Esophagus squamous epithelium (tissue), 5 donors: ENCODE results near the gene C16orf74. TPM values are rescaled to one million over a fixed set of nuclear protein-coding genes. Genes with fewer than 3 reads are reported as not detected.

ENCODE experiments used
- DNase-seq: peaks from one replicate; lab custom pipeline; 2025; lab: John Stamatoyannopoulos, UW
- H3K27ac ChIP-seq, 4 donors: fragments of 200-600 bp; sonication (generic); one replicate each; pipeline ENCODE4 v1.5.1; 2016 to 2019; ENCODE audit warnings: mild to moderate bottlenecking in 1 of 4
- H3K27me3 ChIP-seq, 4 donors: fragments of 200-600 bp; sonication (generic); 1 replicate in 3 of 4; 2 replicates in 1 of 4; pipeline versions ENCODE4 v1.5.1 to v1.6.0; 2017 to 2021; ENCODE audit warnings: antibody characterized with exemption in 1 of 4
- H3K36me3 ChIP-seq, 3 donors: fragments of 200-600 bp; sonication (generic); one replicate each; pipeline ENCODE4 v1.5.1; 2016 to 2019
- H3K4me1 ChIP-seq, 3 donors: fragments of 200-600 bp; sonication (generic); one replicate each; pipeline ENCODE4 v1.5.1; 2017 to 2019
- H3K4me3 ChIP-seq, 4 donors: fragments of 200-600 bp; sonication (generic); 1 replicate in 3 of 4; 2 replicates in 1 of 4; pipeline ENCODE4 v1.5.1; 2016 to 2019; ENCODE audit warnings: mild to moderate bottlenecking in 2 of 4, moderate library complexity in 1 of 4
- H3K9me3 ChIP-seq, 3 donors: fragments of 200-600 bp; sonication (generic); one replicate each; pipeline ENCODE4 v1.5.1; 2016 to 2019
- CTCF ChIP-seq, 6 experiments: fragments of 450-650 bp in 4 of 6; fragments of 200-600 bp in 2 of 6; sonication (generic) in 2 of 6; IDR thresholded peaks; one replicate each; pipeline ENCODE4 v1.5.1; 2016 to 2019; ENCODE audit warnings: antibody characterized with exemption in 6 of 6, mild to moderate bottlenecking in 4 of 6, moderate library complexity in 4 of 6
- POLR2A ChIP-seq, 4 donors: fragments of 450-650 bp; IDR thresholded peaks; one replicate each; pipeline ENCODE4 v1.6.1; 2017; ENCODE audit warnings: antibody characterized with exemption in 4 of 4, mild to moderate bottlenecking in 4 of 4, moderate library complexity in 3 of 4
- WGBS, 2 donors: methylation state at CpG; one replicate each; pipeline ENCODE4 v1.1.5; 2018; 5-methylcytosine and 5-hydroxymethylcytosine counted together
- intact Hi-C: fragments of 100-400 bp; cut with DNase I; formaldehyde crosslinking; loops from one replicate; pipeline ENCODE4 v1.15.0; 2022
- total RNA-seq, 4 donors: library from RNA; depleted of rRNA; stranded (reverse); fragments of >200 nt; gene quantifications; one replicate each; pipeline ENCODE4 v1.1.0, GENCODE V29; 2016
- donor health status: DM: yes; HTN: yes; CAD: no.

Gene C16orf74
- total RNA-seq, 4 donors from 2014 or later: 3.8 to 24.8 (median 6.4) TPM

GRCh38 chr16:85678821-85679220 is 72.1 kb downstream of the C16orf74 start:
- TF ChIP-seq CTCF (IDR thresholded peaks at IDR 0.05) (no peak), POLR2A (IDR thresholded peaks at IDR 0.05) (no peak)
- peaks cover 0 to 57% (median 0%) of the 10 kb centered on the region in 3 donors for H3K36me3 ChIP-seq
- no peaks in the 10 kb centered on the region for H3K27me3 ChIP-seq
- no peak overlapping the region for H3K4me3 ChIP-seq
- H3K27ac ChIP-seq: no peak overlapping the region
- no peaks in the 10 kb centered on the region for H3K9me3 ChIP-seq
- 74 to 99% methylated on average over 3 to 5 of the region's 5 CpGs for WGBS, 2 donors
- DNase-seq: no peak
- peaks cover 0 to 10% (median 2%) of the 10 kb centered on the region in 3 donors for H3K4me1 ChIP-seq
- intact Hi-C loops: no loop called here

- TF ChIP-seq POLR2A (IDR thresholded peaks at IDR 0.05): no peak
- no peak for TF ChIP-seq CTCF (IDR thresholded peaks at IDR 0.05)
- Histone ChIP-seq H3K27ac (no peak overlapping the region), H3K27me3 (no peaks in the 10 kb centered on the region), H3K36me3 (peaks cover 0 to 65% (median 0%) of the 10 kb centered on the region in 3 donors), H3K9me3 (no peaks in the 10 kb centered on the region), H3K4me3 (no peak overlapping the region), H3K4me1 (peaks cover 0 to 15% (median 8%) of the 10 kb centered on the region in 3 donors)
- intact Hi-C loops: no loop called here
- no peak for DNase-seq
- WGBS, 2 donors: 81 to 87% methylated on average over 8 of the region's 8 CpGs
Observed at GRCh38 chr16:85678016-85678415, 72.9 kb downstream of the C16orf74 start.

GRCh38 chr16:85677383-85677967 is 73.4 kb downstream of the C16orf74 start:
- no peak for DNase-seq
- Histone ChIP-seq H3K36me3 (peaks cover 0 to 71% (median 2%) of the 10 kb centered on the region in 3 donors), H3K27me3 (no peaks in the 10 kb centered on the region), H3K27ac (no peak overlapping the region), H3K4me3 (no peak overlapping the region), H3K9me3 (no peaks in the 10 kb centered on the region), H3K4me1 (peaks cover 0 to 15% (median 8%) of the 10 kb centered on the region in 3 donors)
- intact Hi-C loops: no loop called here
- WGBS, 2 donors: 73 to 79% methylated on average over 5 to 6 of the region's 6 CpGs
- TF ChIP-seq CTCF (IDR thresholded peaks at IDR 0.05) (no peak), POLR2A (IDR thresholded peaks at IDR 0.05) (no peak)

- Histone ChIP-seq H3K27ac (no peak overlapping the region), H3K36me3 (peaks cover 9 to 81% (median 12%) of the 10 kb centered on the region in 3 donors), H3K27me3 (no peaks in the 10 kb centered on the region), H3K4me3 (no peak overlapping the region), H3K4me1 (peaks cover 0 to 15% (median 8%) of the 10 kb centered on the region in 3 donors), H3K9me3 (no peaks in the 10 kb centered on the region)
- WGBS, 2 donors: 88 to 89% methylated on average over 1 to 6 of the region's 7 CpGs
- no peak for DNase-seq
- TF ChIP-seq POLR2A (IDR thresholded peaks at IDR 0.05): no peak
- TF ChIP-seq CTCF (IDR thresholded peaks at IDR 0.05): no peak
- intact Hi-C loops: no loop called here
Observed at GRCh38 chr16:85676466-85676865, 74.4 kb downstream of the C16orf74 start.

- Histone ChIP-seq H3K4me1 (peaks cover 0 to 15% (median 8%) of the 10 kb centered on the region in 3 donors), H3K9me3 (no peaks in the 10 kb centered on the region), H3K27ac (no peak overlapping the region), H3K27me3 (no peaks in the 10 kb centered on the region), H3K4me3 (no peak overlapping the region), H3K36me3 (peaks cover 10 to 86% (median 13%) of the 10 kb centered on the region in 3 donors)
- 62 to 69% methylated on average over 4 of the region's 4 CpGs for WGBS, 2 donors
- intact Hi-C loops: no loop called here
- TF ChIP-seq POLR2A (IDR thresholded peaks at IDR 0.05) (no peak), CTCF (IDR thresholded peaks at IDR 0.05) (peak in 4 of 6 experiments; percentile 23 to 50 (median 30))
- no peak for DNase-seq
Observed at GRCh38 chr16:85675251-85675874, 75.5 kb downstream of the C16orf74 start.
